K562 (cell line): Measurements from ENCODE around the gene KMT2A. TPM values are rescaled to one million over a fixed set of nuclear protein-coding genes. Genes with fewer than 3 reads are reported as not detected.

Experiments used
- ATAC-seq: fragments of 200-7000 bp; cut with Tn5 transposase; 3 replicates; pipeline ENCODE4 v1.9.1; 2020; ENCODE audit warnings: moderate library complexity
- BruUV-seq: library from RNA; stranded (reverse); fragments of 400-500 nt; replicated peaks from 2 replicates; lab custom pipeline; 2021; lab: Mats Ljungman, UMichigan
- CTCF ChIA-PET: fragments of 300-600 bp; formaldehyde crosslinking; extraction: SDS; loops from one replicate; lab custom pipeline; 2021; ENCODE audit warnings: low intra/inter-chr PET ratio; lab: Yijun Ruan, JAX
- POLR2A ChIA-PET: fragments of 300-600, 350-650 bp; sonication (Branson Sonifier 250); formaldehyde crosslinking; extraction: SDS; loops from one replicate; lab custom pipeline; 2021; ENCODE audit warnings: antibody characterized with exemption, inconsistent platforms; lab: Yijun Ruan, JAX
- DNase-seq, 4 experiments: peaks; one replicate each; pipeline versions ENCODE4 v3.0.0 to v3.0.0-alpha.2; 2011 to 2018; ENCODE audit warnings: low spot score in 3 of 4, mixed read lengths in 3 of 4; ENCODE audit errors: extremely low read depth in 1 of 4
- FAIRE-seq: peaks from 2 replicates; lab custom pipeline; 2011; peaks lifted over from hg19 to GRCh38; lab: Jason Lieb, UNC
- H2AFZ ChIP-seq: 2 replicates; pipeline ENCODE4 v1.6.0; 2011; ENCODE audit warnings: low read depth, low read length, control low read depth, inconsistent platforms
- H3K27ac ChIP-seq: fragments of 200-600 bp; 3 replicates; pipeline ENCODE4 v1.8.0; 2011; ENCODE audit warnings: low read depth, mild to moderate bottlenecking, control low read depth, inconsistent platforms, low read length, moderate library complexity, mixed read lengths; ENCODE audit errors: extremely low read depth
- H3K27me3 ChIP-seq, 2 experiments: fragments of 300-600 bp in 1 of 2; 2 replicates in 1 of 2; 3 replicates in 1 of 2; pipeline versions ENCODE4 v1.6.0 to v1.8.0; 2011; ENCODE audit warnings: inconsistent platforms in 2 of 2, low read length in 2 of 2, mild to moderate bottlenecking in 1 of 2, mixed read lengths in 1 of 2, moderate library complexity in 1 of 2; ENCODE audit not compliant: control insufficient read depth in 2 of 2, insufficient read depth in 2 of 2
- H3K36me3 ChIP-seq: fragments of 300-600 bp; 3 replicates; pipeline ENCODE4 v1.8.0; 2011; ENCODE audit warnings: mild to moderate bottlenecking, low read length, inconsistent platforms; ENCODE audit not compliant: control insufficient read depth, insufficient read depth
- H3K4me1 ChIP-seq, 2 experiments: fragments of 200-600 bp in 1 of 2; replicated peaks in 1 of 2; 2 replicates in 1 of 2; 3 replicates in 1 of 2; pipeline versions ENCODE4 v1.5.1 to v1.8.0; 2011; ENCODE audit warnings: inconsistent platforms in 2 of 2, low read length in 2 of 2, mild to moderate bottlenecking in 1 of 2, mixed read lengths in 1 of 2, moderate library complexity in 1 of 2; ENCODE audit not compliant: control insufficient read depth in 2 of 2, insufficient read depth in 2 of 2
- H3K4me2 ChIP-seq: 2 replicates; pipeline ENCODE4 v1.6.1; 2011; ENCODE audit warnings: low read length, control low read depth, inconsistent platforms, mixed read lengths; ENCODE audit not compliant: insufficient read depth
- H3K4me3 ChIP-seq: fragments of 200-600 bp; sonication (generic), shearing (Covaris generic); 2 replicates; pipeline ENCODE4 v1.5.1; 2016; ENCODE audit warnings: control low read depth, inconsistent platforms
- H3K79me2 ChIP-seq: fragments of 200-600 bp; 3 replicates; pipeline ENCODE4 v1.8.0; 2011; ENCODE audit warnings: low read length, inconsistent platforms; ENCODE audit not compliant: control insufficient read depth, insufficient read depth
- H3K9ac ChIP-seq, 2 experiments: 2 replicates each; pipeline versions ENCODE4 v1.6.0 to v1.6.1; 2011; ENCODE audit warnings: low read depth in 2 of 2, low read length in 2 of 2, control low read depth in 1 of 2, inconsistent platforms in 1 of 2, mild to moderate bottlenecking in 1 of 2, mixed read lengths in 1 of 2; ENCODE audit not compliant: insufficient read depth in 1 of 2
- H3K9me1 ChIP-seq: one replicate; pipeline ENCODE4 v1.6.0; 2011; ENCODE audit warnings: inconsistent platforms, mild to moderate bottlenecking, low read length, moderate library complexity; ENCODE audit not compliant: control insufficient read depth, insufficient read depth
- H3K9me3 ChIP-seq: replicated peaks from 2 replicates; pipeline ENCODE4 v1.5.1; 2011; ENCODE audit warnings: low read depth, low read length, inconsistent platforms; ENCODE audit not compliant: control insufficient read depth, insufficient read depth
- H4K20me1 ChIP-seq: replicated peaks from 2 replicates; pipeline ENCODE4 v1.6.1; 2011; ENCODE audit warnings: low read length, inconsistent platforms, mixed read lengths; ENCODE audit not compliant: control insufficient read depth, insufficient read depth
- MAFF ChIP-seq: IDR thresholded peaks from 2 replicates; pipeline ENCODE4 v1.6.1; 2012; ENCODE audit warnings: low read length, improper control_type of control experiment
- WGBS: fragments of 100-300 bp; shearing (Covaris generic); methylation state at CpG from one replicate; pipeline ENCODE4 v1.1.6; 2016; ENCODE audit warnings: low coverage, mixed read lengths; ENCODE audit not compliant: insufficient coverage; ENCODE audit errors: missing lambda C conversion rate; 5-methylcytosine and 5-hydroxymethylcytosine counted together
- in situ Hi-C: fragments of 300-500 bp; cut with MboI; formaldehyde crosslinking; loops from 4 replicates; pipeline ENCODE4 v1.15.0; 2018; ENCODE audit warnings: inconsistent platforms, mixed read lengths
- intact Hi-C: fragments of 100-400 bp; cut with micrococcal nuclease; formaldehyde crosslinking; loops from 2 replicates; pipeline ENCODE4 v1.14.2; 2022
- polyA plus RNA-seq, 8 experiments: library from polyadenylated mRNA; depleted of rRNA in 4 of 8; stranded (reverse) in 5 of 8; unstranded in 3 of 8; fragments of >200 nt; fragmentation: Nextera tagmentation in 2 of 8; fragmentation: Illumina TruSeq in 1 of 8; extraction: Ambion mirVana in 2 of 8; extraction: Trizol in 1 of 8; gene quantifications; 2 replicates each; pipeline versions ENCODE4 v1.2.1 to v1.2.3, GENCODE V29; 2011 to 2014; ENCODE audit warnings: inconsistent platforms in 1 of 8, missing spikeins in 1 of 8
- total RNA-seq, 7 experiments: library from RNA; depleted of rRNA in 6 of 7; stranded (reverse); fragments of >200 nt in 6 of 7; fragmentation: Illumina TruSeq in 2 of 7; extraction: Trizol in 2 of 7; gene quantifications; 2 replicates each; pipeline versions ENCODE4 v1.2.1 to v1.2.3, GENCODE V29; 2011 to 2021; ENCODE audit warnings: low replicate concordance in 1 of 7
- TF ChIP-seq, protein P1 (sequence below), 2 experiments: IDR thresholded peaks in 1 of 2; conservative IDR thresholded peaks in 1 of 2; 2 replicates each; pipeline ENCODE4 v1.6.1; 2016; ENCODE audit warnings: low read depth in 2 of 2, mild to moderate bottlenecking in 1 of 2, missing compliant biosample characterization in 1 of 2, missing genetic modification characterization in 1 of 2, moderate library complexity in 1 of 2

The KMT2A gene
- total and polyA plus RNA-seq, 9 of the 15 experiments (the other 6 are each of a cell fraction or from before 2014, with no cell fraction given): 9.6 to 59.9 (median 32.6) TPM

- no peaks in the 10 kb centered on the region; the same call in 2 of the 3 replicates for H3K79me2 ChIP-seq
- DNase-seq: no peak
- H4K20me1 ChIP-seq: no peaks in the 10 kb centered on the region
- ATAC-seq: no peak
- peak overlapping the region; percentile 19 to 69; a peak in 2 of 4 replicates for H3K9ac ChIP-seq
- H3K4me3 ChIP-seq: no peak overlapping the region
- no TSS peak for BruUV-seq
- peak overlapping the region; percentile 66; the same call in 1 of the 2 replicates for H2AFZ ChIP-seq
- H3K27ac ChIP-seq: no peak overlapping the region
- peaks cover 0 to 5% of the 10 kb centered on the region in 2 experiments for H3K4me1 ChIP-seq
- TF ChIP-seq, protein P1, sequence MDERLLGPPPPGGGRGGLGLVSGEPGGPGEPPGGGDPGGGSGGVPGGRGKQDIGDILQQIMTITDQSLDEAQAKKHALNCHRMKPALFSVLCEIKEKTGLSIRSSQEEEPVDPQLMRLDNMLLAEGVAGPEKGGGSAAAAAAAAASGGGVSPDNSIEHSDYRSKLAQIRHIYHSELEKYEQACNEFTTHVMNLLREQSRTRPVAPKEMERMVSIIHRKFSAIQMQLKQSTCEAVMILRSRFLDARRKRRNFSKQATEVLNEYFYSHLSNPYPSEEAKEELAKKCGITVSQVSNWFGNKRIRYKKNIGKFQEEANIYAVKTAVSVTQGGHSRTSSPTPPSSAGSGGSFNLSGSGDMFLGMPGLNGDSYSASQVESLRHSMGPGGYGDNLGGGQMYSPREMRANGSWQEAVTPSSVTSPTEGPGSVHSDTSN (CRISPR knock-in tag; IDR thresholded peaks at IDR 0.05; ENCODE audit: low read depth): no peak
- TF ChIP-seq, protein P1 (tag; conservative IDR thresholded peaks at IDR 0.05; ENCODE audit: low read depth): 0 out of 2 replicates have a peak, but pooled peaks have one; percentile 44
- no peak for TF ChIP-seq MAFF
- no peaks in the 10 kb centered on the region for H3K27me3 ChIP-seq
- CTCF ChIA-PET: interaction anchor here (0.6 kb wide), 1 partner anchor 1802 kb away, joined by 3 read pairs; no protein-coding TSS in a partner anchor
- in situ Hi-C loops: no loop called here
- H3K9me1 ChIP-seq: no peaks in the 10 kb centered on the region
- no peaks in the 10 kb centered on the region for H3K9me3 ChIP-seq
- peak overlapping the region; percentile 74 for H3K4me2 ChIP-seq
- no peaks in the 10 kb centered on the region for H3K36me3 ChIP-seq
- FAIRE-seq: no peak
- WGBS: 63% methylated on average over 5 of the region's 5 CpGs
- POLR2A ChIA-PET: no interaction called here
- intact Hi-C loops: loop anchor here (5.0 to 10.0 kb wide), 4 partner anchors 33 to 268 kb away; partner anchors contain the start of genes ATP5MG and TMEM25
Measured at GRCh38 chr11:118565051-118565450, 128.8 kb downstream of the KMT2A start.
